ENCODE data around the gene B2M.
"Not testable (repeated sequence)": the region's sequence is repeated elsewhere in the genome, so short reads cannot be mapped to it uniquely, and the experiment has no call there.

Gene B2M

GRCh38 chr15:44722011-44722410, 10.7 kb downstream of the B2M start:
- DNase-seq (ENCODE audit: extremely low read depth, low read depth): no peak
- no peak for TF ChIP-seq CTCF (IDR thresholded peaks at IDR 0.05; ENCODE audit: low read depth, low read length)

GRCh38 chr15:44726136-44726535, 14.8 kb downstream of the B2M start:
- DNase-seq (ENCODE audit: extremely low read depth, low read depth): no peak
- TF ChIP-seq CTCF (IDR thresholded peaks at IDR 0.05; ENCODE audit: low read depth, low read length): no peak

- no peak; the same call in 1 of the 2 replicates for TF ChIP-seq CTCF (IDR thresholded peaks at IDR 0.05; ENCODE audit: low read depth, low read length)
- DNase-seq (ENCODE audit: extremely low read depth, low read depth): peak; percentile 77
Measured at GRCh38 chr15:44726568-44727484, 15.5 kb downstream of the B2M start.

GRCh38 chr15:44727485-44728231, 16.3 kb downstream of the B2M start:
- TF ChIP-seq CTCF (IDR thresholded peaks at IDR 0.05; ENCODE audit: low read depth, low read length): no peak
- DNase-seq (ENCODE audit: extremely low read depth, low read depth): no peak

GRCh38 chr15:44728232-44728575, 16.9 kb downstream of the B2M start:
- not testable (repeated sequence) for DNase-seq (ENCODE audit: extremely low read depth, low read depth)

GRCh38 chr15:44728576-44729407, 17.5 kb downstream of the B2M start:
- peak; percentile 96 for DNase-seq (ENCODE audit: extremely low read depth, low read depth)
- no peak for TF ChIP-seq CTCF (IDR thresholded peaks at IDR 0.05; ENCODE audit: low read depth, low read length)

GRCh38 chr15:44729408-44730127, 18.3 kb downstream of the B2M start:
- DNase-seq (ENCODE audit: extremely low read depth, low read depth): no peak
- no peak for TF ChIP-seq CTCF (IDR thresholded peaks at IDR 0.05; ENCODE audit: low read depth, low read length)
